ENCODE results near the gene ALAD.
"Not testable (repeated sequence)": the region's sequence is repeated elsewhere in the genome, so short reads cannot be mapped to it uniquely, and the experiment has no call there.

DNA sequence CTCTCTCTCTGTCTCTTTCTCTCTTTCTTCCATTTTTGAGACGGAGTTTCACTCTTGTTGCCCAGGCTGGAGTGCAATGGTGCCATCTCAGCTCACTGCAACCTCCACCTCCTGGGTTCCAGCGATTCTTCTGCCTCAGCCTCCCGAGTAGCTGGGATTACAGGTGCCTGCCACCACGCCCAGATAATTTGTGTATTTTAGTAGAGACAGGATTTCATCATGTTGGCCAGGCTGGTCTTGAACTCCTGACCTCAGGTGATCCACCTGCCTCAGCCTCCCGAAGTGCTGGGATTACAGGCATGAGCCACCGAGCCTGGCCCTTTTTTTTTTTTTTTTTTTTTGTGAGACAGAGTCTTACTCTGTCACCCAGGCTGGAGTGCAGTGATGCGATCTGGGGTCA lies 19.6 kb downstream of the ALAD start:
- TF ChIP-seq, protein P1, sequence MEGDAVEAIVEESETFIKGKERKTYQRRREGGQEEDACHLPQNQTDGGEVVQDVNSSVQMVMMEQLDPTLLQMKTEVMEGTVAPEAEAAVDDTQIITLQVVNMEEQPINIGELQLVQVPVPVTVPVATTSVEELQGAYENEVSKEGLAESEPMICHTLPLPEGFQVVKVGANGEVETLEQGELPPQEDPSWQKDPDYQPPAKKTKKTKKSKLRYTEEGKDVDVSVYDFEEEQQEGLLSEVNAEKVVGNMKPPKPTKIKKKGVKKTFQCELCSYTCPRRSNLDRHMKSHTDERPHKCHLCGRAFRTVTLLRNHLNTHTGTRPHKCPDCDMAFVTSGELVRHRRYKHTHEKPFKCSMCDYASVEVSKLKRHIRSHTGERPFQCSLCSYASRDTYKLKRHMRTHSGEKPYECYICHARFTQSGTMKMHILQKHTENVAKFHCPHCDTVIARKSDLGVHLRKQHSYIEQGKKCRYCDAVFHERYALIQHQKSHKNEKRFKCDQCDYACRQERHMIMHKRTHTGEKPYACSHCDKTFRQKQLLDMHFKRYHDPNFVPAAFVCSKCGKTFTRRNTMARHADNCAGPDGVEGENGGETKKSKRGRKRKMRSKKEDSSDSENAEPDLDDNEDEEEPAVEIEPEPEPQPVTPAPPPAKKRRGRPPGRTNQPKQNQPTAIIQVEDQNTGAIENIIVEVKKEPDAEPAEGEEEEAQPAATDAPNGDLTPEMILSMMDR (IDR thresholded peaks at IDR 0.05; ENCODE audit: low read depth, low read length) = not testable (repeated sequence)
- not testable (repeated sequence) for TF ChIP-seq EZH2phosphoT487 (IDR thresholded peaks at IDR 0.05; ENCODE audit: low read depth)

Measured in OCI-LY3 (cell line).